ENCODE data around the gene YKT6.

- TF ChIP-seq CTCF (IDR thresholded peaks at IDR 0.05; ENCODE audit: low read depth, low read length) (no peak), EZH2phosphoT487 (IDR thresholded peaks at IDR 0.05; ENCODE audit: low read depth) (no peak)
Measured at GRCh38 chr7:44231088-44231487, 30.3 kb downstream of the YKT6 start.
